Fibroblast of lung (primary cell): ENCODE results near the gene SLC2A8.

Experiments
- EZH2 ChIP-seq: IDR thresholded peaks from 2 replicates; pipeline ENCODE4 v1.5.1; 2012; ENCODE audit warnings: low read length, control low read depth, mild to moderate bottlenecking; ENCODE audit errors: missing control alignments
- TF ChIP-seq, protein P1 (sequence below), 2 donors: IDR thresholded peaks in 1 of 2; conservative IDR thresholded peaks in 1 of 2; 1 replicate in 1 of 2; 2 replicates in 1 of 2; pipeline ENCODE4 v1.5.1; 2011 to 2012; ENCODE audit warnings: low read length in 2 of 2, control low read depth in 1 of 2, inconsistent platforms in 1 of 2, low read depth in 1 of 2, mild to moderate bottlenecking in 1 of 2

DNA sequence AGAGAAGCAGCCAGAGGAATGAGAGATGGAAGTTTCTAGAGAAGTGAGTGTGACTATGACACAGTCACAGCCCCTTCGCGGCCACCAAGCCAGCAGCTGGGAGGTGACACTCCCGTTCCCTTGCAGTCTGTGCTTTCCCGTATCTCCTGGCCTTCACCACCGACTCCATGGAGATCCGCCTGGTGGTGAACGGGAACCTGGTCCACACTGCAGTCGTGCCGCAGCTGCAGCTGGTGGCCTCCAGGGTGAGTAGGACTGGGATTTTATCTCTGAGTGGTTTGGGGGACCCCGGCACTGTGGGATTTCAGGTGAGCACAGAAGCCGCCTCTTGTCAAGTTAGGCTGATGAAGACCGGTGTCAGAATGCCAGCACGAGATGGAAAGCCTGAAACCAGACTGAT is 12.1 kb upstream of the SLC2A8 start:
- TF ChIP-seq EZH2, result no peak
- TF ChIP-seq, protein P1, sequence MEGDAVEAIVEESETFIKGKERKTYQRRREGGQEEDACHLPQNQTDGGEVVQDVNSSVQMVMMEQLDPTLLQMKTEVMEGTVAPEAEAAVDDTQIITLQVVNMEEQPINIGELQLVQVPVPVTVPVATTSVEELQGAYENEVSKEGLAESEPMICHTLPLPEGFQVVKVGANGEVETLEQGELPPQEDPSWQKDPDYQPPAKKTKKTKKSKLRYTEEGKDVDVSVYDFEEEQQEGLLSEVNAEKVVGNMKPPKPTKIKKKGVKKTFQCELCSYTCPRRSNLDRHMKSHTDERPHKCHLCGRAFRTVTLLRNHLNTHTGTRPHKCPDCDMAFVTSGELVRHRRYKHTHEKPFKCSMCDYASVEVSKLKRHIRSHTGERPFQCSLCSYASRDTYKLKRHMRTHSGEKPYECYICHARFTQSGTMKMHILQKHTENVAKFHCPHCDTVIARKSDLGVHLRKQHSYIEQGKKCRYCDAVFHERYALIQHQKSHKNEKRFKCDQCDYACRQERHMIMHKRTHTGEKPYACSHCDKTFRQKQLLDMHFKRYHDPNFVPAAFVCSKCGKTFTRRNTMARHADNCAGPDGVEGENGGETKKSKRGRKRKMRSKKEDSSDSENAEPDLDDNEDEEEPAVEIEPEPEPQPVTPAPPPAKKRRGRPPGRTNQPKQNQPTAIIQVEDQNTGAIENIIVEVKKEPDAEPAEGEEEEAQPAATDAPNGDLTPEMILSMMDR (conservative IDR thresholded peaks at IDR 0.05 in 1 of 2, IDR thresholded peaks at IDR 0.05 in 1 of 2; ENCODE audit: low read depth in 1 of 2, low read length in 2 of 2), result no peak
